ENCODE data around the gene GPM6B.

GPM6B gene, protein sequence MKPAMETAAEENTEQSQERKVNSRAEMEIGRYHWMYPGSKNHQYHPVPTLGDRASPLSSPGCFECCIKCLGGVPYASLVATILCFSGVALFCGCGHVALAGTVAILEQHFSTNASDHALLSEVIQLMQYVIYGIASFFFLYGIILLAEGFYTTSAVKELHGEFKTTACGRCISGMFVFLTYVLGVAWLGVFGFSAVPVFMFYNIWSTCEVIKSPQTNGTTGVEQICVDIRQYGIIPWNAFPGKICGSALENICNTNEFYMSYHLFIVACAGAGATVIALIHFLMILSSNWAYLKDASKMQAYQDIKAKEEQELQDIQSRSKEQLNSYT

GRCh38 chrX:13816643-13817627 lies at the start of gene GPM6B:
Gene GPM6B, minus strand, starts transcription at chrX:13817093. Its CDS starts 189 bp downstream, at chrX:13816904.
- DNase-seq: no peak

GRCh38 chrX:13864264-13864663 lies 47.4 kb upstream of the GPM6B start:
- DNase-seq: no peak

DNA sequence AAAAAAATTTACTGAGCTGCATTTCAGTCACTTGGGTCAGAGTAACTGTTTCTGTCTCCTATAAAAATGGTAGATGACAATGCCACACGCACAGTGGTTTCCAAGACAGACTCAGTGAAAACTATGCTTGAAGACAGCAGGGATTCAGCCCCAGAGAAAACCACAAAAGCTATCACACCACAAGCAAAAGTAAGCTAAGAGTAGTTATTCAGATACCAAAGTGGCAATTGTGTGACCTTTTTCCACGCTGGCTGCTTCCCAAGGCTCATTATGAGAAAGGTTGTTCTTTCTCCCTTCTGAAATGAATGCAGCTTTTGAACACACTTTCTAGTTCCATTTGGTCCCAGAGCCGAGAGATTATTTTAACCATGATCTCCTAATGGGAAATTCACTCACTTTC lies 46.4 kb upstream of the GPM6B start:
- no peak for DNase-seq

- no peak for DNase-seq
These were observed 42.8 kb upstream of the GPM6B start for GRCh38 chrX:13859724-13860123.

DNA sequence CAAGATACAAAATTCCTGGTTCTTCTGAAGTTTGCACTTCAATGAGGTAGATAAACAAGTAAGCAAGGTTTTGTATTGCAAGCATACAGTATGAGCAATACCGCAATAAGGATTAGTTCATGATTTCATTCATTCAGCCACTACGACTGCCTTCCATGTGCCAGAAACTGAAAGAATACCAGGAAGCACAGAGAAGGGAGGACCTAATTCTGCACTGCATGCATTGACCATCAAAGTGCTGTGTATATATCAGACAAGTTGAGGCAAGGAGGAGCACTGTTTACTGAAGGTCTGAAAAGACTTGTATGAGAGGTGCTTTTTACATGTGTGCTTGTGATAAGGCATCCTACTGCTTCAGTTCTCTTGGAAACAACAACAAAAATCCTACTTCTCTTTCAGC lies 40.9 kb upstream of the GPM6B start:
- no peak for DNase-seq

DNA sequence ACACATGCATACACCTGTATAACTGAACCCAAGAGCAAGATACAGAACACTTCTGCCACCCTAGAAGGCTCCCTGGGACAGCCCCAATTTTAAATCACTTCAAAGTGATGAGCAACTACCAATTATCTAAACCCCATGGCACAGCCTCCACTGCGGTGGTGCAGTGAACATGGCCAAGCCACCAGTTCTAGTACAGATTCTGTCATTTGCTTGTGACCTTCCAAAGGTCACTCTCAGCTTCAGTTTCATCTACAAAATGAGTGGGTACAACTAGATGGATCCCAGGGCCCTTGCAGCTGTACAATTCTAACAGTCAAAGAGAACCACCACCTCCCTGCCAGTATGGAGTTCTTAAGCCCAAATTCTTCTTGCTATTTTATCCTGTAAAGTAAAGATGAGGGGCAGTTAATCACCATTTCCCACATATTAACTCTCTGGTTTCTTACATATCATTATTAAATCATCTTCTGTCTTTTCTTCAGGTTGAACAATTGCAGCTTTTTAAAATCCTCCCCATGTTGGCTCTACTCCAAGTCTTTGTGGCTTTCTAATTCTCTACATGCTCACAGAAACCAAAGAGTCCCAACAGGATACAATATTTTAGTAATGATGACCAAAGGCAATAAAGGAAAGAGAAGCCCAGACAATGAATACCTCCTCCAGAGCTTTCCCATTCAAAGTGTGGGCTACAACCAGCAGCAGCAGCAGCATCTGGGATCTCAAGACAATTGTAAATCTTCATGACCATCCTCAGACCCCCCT lies 39.0 kb upstream of the GPM6B start:
- DNase-seq: no peak

DNA sequence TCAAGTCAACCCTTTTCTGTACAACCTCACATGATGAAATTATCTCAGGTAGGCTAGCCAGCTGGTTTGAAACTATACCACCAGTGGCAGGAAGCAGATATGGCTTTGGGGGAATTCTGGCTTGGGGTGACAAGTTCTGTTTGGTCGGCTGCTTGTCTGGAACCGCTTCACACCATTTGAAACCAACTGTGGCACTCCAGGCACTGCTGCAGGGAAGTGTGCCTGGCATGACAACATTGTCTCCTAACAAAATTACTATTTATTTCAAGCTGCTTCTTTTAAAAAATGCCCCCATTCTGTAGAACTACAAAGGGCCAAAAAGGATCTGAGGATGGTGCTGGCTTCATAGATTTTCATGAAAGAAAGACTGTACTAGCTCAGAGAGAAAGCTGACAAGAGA lies 37.1 kb upstream of the GPM6B start:
- no peak for DNase-seq

GRCh38 chrX:13852001-13852695 lies 35.3 kb upstream of the GPM6B start:
- DNase-seq: no peak

DNA sequence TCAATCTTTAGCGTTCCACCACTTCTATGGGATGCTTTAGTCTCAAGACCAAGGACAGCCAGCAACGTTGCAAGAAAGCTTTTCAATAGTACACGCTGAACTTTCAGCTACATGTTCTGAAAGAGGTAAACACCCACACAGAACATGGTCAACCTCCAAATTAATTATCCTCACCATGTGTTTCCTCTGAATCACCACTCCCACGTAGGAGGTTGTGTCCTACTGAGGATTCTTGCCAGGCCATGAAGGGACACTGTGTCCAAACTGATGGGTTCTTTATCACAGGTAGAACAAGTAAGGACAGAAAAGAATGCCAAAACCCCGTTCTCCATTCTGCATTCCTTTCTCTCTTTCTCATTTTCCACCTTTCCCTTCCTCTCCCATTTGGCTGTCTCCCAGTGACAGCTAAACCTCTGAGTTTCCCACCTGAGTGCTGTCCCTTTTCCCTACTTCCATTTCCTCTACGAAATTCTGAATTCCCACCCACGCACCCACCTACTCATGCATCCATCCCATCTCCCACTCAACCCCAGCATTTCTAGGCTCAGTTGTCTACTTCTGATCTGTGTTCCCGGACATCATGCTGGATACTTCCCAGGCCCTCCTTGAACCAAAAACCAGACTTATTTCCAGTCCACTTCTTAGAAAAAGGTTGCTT lies 29.0 kb upstream of the GPM6B start:
- no peak for DNase-seq

GRCh38 chrX:13843150-13843721 lies 26.3 kb upstream of the GPM6B start:
- DNase-seq: no peak

DNA sequence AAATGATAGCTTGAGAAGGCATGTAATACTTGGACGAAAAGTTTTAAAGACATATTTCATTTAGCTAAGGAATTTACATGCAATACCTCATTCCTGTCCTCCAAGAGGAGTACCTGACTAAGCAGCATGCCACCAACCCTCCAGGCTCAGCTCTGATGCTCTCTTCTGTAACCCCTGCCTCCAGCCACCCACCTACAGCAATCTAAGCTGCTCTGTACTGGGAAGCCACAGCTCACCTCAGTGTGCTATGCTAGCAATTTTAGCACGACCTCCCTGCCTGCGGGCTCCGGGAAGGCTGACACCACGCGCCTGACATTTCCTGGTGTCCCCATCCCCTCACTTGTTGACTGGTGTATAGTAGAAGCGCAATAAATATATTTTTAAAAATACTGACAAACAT lies 23.2 kb upstream of the GPM6B start:
- no peak for DNase-seq

- no peak for DNase-seq
These were observed 20.4 kb upstream of the GPM6B start for GRCh38 chrX:13837290-13837745.

GRCh38 chrX:13836575-13836974 lies 19.7 kb upstream of the GPM6B start:
- DNase-seq: no peak

DNA sequence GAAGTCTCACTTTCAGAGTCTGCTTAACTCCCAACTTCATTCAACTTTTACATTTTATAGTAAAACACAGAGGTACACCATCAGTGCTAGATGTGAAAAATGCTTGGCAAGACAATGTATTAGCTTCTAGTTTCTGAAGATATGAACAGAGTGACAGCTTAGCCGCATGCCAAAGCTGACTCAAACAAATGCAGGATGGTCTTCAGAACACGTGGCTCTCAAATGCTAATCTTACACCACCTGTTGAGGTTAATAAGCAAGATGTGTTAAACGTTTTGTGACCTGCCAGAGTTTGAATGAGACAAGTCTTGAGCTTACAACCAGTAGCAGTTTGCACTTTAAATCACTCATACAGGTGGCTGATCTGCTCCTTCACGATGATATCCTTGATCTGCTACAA lies 18.9 kb upstream of the GPM6B start:
- no peak for DNase-seq

- DNase-seq: no peak
These were observed 17.5 kb upstream of the GPM6B start for GRCh38 chrX:13834355-13834754.

- DNase-seq: no peak
These were observed 13.1 kb upstream of the GPM6B start for GRCh38 chrX:13829983-13830382.

GRCh38 chrX:13828392-13828791 lies 11.5 kb upstream of the GPM6B start:
- DNase-seq: no peak

DNA sequence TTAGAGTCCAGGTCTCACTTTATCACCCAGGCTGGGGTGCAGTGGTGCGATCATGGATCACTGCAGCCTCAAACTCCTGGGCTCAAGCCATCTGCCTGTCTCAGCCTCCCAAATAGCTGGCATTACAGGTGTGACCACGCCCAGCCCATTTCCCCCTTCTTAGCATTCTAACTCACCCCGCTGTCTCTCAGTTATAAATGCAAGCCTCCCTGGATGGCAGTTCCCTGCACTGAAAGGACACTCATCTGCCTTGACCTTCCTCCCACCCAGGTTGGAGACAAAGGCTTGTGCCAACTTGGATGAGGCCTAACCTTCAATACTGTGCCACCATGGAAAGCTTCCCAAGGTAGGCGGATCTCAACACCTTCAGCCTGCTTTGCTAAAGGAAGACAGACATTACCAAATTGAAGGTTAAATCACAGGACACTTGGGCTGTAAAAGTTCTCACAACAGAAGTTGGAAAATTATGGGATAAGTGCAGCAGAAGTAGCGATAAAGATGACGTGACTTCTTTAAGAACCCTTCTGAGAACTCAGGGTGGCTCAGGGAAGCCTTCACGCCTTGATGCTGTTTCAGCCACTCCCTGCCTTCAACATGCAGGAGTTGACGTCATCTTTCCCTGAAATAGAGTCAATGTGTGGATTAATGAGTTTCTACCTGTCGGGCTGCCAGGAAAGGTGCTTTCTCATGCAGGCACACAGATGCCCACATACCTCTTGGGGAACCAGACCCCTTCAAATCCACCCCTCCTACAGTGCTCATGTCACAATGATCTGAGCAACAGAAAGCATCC lies 10.6 kb upstream of the GPM6B start:
- no peak for DNase-seq

DNA sequence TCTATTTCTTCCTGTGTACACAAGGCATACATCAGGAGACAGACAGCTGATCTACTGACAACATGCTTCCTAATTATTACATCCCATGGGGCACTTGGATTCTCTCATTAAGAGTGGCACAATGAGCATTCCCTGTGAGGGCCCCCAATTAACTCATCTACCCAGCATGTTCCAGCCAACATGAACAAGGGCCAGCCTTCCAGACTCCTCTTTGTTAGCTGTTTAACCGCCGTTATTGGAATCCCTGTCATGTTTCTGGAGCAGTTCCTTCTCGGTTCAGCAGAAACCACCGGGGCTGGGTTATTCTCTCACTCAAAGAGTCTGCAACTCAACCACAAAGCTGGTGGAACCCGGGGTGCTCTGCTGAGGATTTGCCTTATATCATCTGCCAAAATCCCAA lies 9.9 kb upstream of the GPM6B start:
- no peak for DNase-seq

DNA sequence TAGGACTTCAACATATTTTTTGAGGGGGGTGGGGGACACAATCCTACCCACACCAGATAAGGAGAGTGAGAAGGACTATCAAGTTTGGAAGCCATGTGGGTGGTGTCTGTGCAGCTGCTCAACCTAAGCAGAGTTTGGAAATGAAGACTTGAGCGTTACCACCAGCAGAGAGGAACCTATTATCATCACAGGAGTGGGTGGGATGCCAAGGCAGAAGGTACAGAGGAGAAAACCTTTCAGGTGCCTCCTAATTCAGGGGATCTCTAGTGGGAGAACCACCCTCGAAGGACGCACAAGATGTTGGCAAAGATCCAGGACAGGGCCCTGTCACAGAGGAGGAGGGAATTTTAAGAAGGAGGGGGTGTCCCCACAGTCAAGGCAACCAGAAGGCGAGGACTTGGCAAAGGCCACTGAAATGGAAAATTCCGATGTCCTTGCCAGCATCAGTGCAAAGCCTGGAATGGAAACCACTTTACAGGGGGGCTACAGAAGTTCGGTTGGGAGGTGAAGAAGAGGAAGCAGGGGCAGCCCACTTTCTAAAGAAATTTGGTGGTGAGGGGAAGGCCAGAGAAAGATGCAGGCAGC lies 8.4 kb upstream of the GPM6B start:
- DNase-seq: no peak

All from NCI-H1694 (cell line).